DMS79 treated with DMSO at 0.1 percent for 48 hours (cell line): ENCODE results near the gene MOK.
"Not testable (repeated sequence)": the region's sequence is repeated elsewhere in the genome, so short reads cannot be mapped to it uniquely, and the experiment has no call there.

Experiments used
- DNase-seq: peaks from one replicate; lab custom pipeline; 2025; lab: John Stamatoyannopoulos, UW

MOK gene, protein sequence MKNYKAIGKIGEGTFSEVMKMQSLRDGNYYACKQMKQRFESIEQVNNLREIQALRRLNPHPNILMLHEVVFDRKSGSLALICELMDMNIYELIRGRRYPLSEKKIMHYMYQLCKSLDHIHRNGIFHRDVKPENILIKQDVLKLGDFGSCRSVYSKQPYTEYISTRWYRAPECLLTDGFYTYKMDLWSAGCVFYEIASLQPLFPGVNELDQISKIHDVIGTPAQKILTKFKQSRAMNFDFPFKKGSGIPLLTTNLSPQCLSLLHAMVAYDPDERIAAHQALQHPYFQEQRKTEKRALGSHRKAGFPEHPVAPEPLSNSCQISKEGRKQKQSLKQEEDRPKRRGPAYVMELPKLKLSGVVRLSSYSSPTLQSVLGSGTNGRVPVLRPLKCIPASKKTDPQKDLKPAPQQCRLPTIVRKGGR

DNA sequence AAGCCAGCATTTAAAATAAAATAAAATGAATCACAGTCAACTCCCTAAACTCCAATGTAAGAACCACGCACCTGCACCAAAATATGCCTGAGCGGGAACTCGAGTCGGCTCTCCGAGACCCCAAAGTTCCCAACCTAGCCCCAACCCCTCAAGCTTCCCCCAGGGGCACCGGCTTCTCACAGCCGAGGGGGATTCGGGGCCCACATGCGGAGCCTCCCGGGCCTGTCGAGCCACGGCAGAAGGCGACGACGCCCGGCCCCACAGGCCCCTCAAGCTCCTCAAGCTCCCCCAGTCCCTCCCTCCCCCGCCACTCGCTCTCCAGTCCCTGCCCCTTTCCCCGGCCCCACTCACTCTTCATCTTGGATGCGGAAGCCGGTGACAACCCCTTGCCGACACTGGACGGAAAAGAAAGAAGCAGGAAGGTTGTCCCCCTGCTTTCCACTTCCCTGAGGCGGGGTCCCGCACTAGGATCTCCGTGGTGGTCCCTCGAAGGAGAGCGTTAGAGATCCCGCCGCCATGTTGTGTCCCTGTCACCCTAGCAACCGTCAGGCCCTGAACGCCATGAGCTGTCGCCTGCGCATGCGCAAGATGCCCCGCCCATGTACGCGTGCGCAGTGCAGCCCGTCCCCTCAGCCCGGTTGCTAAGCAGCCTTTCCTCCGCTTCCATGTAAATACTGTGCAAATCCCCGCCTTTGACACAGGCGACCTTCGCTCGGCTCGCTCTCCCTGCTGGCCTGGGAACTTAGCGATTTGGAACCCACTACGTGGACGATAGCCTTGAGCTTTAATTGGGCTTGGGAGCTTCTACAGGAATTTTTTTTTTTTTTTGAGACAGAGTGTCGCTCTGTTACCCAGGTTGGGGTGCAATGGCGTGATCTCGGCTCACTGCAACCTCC is at the start of gene MOK:
TSS of gene MOK (minus strand) at position 554 of the 896 bp plus-strand sequence. CDS start at position 358, 196 bp downstream.
- peak; percentile 99 for DNase-seq

DNA sequence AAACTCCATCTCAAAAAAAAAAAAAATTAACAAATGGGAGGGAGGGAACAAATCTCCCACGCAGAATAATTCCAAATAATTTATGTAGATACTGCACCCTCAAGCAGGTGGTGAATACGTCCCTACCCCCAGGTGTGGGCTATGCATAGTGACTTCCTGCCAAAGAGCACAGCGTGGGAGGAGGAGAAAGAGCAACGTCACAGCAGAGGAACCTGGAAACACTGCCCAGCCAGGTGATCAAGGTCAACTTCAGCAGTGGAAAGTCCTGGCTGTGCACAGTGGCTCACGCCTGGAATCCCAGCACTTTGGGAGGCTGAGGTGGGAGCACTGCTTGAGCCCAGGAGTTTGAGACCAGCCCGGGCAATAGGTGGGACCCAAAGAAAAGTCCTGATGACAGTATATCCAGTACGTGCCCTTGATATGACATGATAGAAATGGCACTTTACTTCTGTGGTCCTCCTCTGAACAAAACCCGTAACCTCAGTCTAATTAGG is 48.2 kb upstream of the MOK start:
- no peak for DNase-seq

DNA sequence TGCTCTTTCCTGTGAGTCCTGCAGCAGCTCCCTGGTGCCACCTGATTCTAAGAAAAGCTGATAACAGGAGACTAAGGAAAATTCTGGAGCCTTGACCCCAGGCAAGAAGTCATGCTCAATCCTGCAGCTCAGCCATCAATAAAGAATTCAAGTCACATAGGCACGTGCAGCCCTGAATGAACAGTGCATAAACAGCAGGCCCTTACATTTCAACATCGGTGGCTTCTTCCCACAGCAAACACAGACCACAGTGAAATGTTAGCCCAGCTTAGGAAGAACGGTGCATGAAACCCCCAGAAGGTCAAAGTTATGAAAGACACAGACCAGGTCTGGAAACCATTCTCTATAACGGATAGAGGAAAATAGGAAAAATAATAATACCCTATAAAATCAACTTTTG is 47.2 kb upstream of the MOK start:
- no peak for DNase-seq

DNA sequence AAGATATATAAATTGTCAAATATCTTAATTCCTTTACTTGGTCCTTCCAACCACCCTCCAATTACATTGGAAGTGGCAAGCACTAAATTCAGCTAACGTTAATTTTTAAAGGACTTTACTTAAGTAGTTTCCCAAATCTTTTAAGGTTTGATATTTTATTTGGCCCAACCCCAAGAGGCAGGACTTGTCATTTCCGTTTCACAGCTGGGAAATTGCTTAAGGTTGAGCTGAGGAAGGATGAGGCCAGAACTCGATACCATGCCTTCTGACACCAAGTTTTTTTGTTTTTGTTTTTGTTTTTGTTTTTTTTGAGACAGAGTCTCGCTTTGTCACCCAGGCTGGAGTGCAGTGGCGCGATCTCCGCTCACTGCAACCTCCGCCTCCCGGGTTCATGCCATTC is 46.6 kb upstream of the MOK start:
- not testable (repeated sequence) for DNase-seq

DNA sequence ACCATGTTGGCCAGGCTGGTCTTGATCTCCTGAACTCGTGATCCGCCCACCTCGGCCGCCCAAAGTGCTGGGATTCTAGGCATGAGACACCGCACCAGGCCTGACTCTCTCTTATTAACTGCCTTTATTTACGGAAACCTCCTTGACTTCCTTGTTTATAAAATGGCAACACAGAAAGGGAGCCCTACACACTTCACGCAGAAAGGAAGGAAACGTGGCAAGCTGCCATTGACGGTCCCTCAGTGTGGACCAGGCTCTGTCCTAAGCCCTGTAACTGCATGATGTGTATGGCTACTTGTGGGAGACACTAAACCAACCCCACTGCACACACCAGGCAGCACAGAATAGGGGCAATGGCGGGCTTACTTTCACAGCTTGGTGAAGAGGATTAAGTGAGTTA is 46.1 kb upstream of the MOK start:
- DNase-seq: no peak

DNA sequence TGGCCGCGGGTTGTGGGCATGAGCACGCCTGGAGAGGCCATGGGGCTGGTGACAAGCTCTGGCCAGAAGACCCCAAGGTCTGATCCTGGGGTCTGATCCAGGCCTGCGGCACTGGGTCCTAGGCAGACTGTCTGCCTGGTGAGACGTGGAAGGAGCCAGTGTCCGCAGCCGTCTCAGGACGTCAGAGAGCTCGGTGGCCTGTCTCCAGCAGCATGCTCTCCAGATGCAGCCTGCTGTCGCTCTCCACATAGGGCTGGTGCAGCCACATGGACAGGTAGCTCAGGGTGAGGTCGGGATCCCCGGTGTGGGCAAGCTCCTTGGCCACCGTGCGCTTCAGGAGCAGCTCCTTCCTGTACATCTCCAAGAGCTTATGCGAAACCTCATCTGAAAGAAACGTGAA is 43.4 kb upstream of the MOK start:
- DNase-seq: no peak

DNA sequence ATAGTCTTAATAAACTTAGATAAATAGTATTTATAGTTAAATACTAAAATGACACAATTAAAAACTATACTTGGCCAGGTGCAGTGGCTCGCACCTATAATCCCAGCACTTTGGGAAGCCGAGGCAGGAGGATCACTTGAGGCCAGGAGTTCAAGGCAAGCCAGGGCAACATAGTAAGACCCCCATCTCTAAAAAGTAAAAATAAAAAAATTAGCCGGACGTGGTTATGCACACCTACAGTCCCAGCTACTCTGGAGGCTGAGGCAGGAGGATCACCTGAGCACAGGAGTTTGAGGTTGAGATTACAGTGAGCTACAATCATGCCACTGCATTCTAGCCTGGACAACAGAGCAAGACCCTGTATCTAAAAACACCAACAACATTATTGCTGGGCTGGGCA is 41.7 kb upstream of the MOK start:
- DNase-seq: no peak

DNA sequence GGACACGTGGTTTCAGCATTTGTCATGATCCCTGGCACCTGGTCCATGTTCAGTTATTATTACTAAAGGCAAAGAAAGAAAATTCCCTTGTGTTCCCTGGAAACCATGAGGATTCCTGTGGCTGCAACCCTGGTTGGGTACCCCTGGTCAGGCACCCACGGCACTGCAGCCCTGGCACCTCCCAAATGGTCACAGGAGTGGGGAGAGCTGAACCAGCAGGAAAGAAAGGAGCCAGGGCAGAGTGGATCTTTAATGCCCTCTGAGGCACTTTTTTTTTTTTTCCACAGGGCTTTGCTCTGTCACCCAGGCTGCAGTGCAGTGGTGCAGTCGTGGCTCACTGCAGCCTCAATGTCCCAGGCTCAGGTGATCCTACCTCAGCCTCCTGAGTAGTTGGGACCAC is 40.3 kb upstream of the MOK start:
- DNase-seq: no peak

DNA sequence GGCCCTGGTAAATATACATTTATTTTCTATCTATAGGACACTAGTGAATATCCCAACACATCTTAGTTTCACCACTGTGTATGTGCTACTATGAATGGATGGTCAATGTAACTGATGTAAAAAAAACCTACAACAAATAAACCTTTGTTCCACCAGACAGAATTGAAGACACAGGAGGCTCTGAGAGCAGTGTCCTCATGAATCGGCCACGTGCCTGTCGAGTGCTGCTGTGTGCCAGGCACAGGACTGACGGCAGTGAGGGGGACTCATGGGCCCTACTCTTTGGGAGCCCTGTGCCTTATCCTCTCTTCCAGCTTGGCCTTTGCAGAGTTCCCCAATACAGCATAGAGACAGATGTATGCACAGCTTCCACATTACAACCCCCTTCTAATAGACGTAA is 39.5 kb upstream of the MOK start:
- DNase-seq: no peak

DNA sequence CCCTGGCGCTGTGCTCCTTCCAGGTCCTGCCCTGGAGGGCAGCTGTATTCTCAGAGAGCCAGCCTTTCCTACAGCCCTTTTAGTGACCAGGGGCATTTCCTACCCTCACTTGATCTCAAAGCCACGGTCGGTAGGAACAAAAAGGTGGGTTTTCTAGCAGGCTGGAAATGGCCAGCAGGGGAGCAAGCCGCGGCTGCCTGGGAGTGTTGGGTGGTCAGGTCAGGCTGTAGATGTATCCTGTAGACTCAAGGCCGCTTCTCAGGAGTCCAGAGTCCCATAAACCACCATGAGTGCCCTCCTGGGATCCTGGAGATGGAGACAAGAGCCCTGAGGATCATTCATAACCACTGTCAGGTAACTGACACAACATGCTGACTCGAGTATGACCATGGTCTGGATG is 39.1 kb upstream of the MOK start:
- DNase-seq: no peak

DNA sequence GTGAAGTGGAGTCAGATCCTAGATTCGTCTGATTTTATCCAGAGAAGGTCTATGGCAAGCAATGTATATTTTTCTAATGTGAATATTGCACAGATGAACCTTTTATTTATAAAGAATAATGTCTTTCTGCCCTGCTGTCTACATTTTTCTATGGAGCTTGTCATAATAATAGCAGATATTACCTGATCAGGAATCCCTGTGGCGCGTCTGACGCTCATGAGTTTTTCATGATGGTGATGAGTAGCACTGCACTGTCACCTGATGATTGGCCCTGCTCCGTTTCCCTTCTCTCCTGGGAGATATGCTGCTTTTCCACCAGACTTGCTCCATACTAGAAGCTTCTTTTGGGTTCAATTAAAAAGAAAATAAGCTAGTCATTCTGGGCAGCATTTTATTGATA is 37.3 kb upstream of the MOK start:
- no peak for DNase-seq

DNA sequence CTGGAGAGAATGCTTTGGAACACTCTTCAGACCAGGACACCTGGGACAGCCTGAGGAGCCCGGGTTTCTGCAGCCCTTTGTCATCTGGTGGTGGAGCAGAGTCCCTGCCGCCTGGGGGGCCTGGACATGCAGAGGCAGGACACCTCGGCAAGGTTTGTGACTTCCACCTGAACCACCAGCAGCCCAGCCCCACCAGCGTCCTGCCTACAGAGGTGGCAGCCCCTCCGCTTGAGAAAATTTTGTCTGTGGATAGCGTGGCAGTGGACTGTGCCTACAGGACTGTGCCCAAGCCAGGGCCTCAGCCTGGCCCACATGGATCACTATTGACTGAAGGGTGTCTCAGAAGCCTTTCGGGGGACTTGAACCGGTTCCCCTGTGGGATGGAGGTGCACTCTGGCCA is 36.6 kb upstream of the MOK start:
- DNase-seq: no peak

DNA sequence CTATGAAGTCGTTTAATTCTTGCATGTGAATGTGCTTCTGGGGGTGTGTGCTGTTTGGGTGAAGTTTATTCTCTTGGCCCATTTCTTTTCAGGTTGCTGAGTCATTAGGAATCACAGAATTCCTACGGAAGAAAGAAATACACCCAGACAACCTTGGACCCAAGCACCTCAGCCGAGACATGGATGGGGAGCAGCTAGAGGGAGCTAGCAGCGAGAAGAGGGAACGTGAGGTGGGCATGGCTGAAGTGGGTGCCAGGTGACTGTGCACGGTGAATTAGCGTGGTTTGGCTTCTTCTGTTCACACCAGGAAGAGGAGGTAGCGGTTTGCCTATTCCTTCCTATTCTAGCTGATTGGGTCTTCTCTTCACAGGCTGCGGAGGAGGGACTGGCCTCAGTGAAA is 33.8 kb upstream of the MOK start:
- DNase-seq: no peak

DNA sequence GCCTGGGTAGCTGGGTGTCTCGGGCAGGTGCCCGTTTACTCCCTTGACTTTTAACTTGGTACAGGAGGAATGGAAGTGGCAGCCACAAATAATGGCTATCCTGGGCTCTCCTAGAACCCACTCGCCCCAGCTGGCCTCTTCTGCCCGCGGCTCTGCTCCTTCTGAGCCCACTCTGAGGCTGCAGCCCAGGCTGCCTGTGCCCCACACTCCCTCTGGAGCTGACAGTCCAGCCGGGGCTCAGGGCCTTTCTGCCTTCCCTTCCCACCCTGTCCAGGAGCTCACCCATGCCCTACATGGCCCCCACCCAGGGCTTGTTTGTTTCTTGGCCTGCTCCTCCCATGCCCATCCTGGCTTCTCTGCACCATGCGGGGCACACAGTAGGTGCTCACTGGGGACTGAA is 30.2 kb upstream of the MOK start:
- DNase-seq: no peak

DNA sequence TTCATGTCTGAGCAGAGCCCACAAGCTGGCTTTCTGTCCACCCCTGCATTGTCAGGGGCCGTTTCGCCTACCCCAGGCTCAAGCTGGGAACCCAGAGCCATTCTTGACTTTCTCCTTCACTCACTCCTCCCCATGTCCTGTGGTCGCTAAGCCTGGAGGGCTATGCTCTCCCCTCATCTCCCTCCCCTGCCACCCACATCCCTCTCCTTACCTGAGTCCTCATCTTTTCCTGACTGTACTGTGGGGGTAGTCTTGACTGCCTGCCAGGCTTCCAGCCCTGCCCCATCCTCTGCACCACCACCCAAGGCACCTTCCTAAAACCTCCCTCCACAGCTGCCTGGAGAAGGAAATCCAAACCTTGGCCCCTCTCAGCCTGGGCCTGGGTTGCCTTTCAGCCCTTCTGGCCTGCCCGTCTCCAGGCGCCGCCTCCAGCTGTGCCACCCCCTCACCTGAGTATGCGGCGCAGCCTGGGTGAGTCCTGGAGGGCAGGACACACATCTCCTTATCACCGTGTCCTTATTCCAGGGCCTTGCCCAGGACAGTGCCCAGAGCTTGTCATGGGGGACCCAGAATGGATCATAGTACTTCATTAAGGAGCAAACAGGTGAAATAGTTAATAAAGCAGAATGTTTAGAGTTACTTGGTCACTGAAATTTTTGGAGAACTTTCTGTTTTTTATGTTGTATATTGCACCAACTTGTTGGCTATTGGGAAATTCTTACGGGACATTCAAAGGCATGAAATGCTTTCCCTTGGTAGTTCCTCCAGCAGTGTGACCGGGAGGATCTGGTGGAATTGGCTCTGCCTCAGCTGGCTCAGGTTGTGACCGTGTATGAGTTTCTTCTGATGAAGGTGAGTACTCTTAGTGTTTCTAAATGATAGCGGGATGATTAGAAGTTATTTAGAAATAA is 29.1 kb upstream of the MOK start:
- DNase-seq: no peak

DNA sequence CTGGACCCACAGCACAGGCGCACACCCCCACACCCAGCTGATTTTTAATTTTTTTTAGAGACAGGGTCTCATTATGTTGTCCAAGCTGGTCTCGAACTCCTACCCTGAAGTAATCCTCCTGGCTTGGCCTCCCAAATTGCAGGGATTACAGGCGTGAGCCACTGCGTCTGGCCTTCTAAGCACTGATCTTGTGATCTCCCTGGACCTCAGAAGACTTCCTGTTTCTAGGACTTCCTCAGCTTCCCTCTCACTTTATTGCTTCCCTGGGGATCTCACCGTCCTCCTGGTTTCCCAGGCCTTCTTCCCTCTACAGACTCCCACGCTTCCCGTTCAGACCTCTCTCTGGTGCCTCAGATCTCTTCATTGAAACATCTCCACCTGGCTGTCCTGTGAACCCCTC is 28.4 kb upstream of the MOK start:
- DNase-seq: no peak

DNA sequence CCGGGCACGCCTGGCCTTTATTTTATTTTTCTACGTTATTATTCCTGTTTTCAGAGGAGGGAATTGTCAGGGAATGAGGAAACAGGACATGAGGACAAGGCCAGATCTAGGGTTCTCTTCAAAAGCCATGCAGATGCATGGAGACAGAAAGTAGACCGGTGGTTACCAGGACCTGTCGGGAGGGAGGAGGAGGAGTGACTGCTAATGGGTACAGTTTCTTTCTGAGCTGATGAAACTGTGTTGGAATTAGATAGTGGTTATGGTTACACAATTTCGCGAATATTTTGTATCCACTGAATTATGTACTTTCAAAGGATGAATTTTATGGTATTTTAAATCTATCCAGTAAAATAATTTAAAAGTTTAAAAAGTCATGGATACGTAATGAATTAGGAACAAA is 25.8 kb upstream of the MOK start:
- DNase-seq: no peak

DNA sequence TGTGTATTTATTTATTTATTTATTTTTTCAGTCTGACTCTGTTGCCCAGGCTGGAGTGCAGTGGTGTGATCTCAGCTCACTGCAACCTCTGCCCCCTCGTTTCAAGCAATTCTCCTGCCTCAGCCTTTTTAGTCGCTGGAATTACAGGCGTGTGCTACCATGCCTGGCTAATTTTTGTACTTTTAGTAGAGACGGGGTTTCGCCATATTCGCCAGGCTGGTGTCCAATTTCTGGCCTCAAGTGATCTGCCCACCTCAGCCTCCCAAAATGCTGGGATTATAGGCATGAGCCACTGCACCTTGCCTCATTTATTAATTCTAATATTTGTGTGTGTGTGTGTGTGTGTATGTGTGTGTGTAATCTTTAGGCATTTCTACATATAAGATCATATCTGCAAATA is 24.4 kb upstream of the MOK start:
- not testable (repeated sequence) for DNase-seq

DNA sequence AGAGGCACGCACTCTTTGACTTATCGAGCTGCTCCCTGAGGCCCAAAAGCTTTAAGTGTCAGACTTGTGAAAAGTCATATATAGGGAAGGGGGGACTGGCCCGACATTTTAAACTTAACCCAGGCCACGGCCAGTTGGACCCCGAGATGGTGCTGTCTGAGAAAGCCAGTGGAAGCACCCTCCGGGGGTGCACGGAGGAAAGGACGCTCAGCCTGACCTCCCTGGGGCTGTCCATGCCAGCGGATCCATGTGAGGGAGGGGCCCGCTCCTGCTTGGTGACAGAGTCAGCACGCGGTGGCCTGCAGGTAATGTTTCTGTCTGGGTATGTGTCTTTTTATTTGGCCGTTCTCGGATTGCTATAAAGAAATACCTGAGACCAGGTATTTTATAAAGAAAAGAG is 21.6 kb upstream of the MOK start:
- DNase-seq: no peak

DNA sequence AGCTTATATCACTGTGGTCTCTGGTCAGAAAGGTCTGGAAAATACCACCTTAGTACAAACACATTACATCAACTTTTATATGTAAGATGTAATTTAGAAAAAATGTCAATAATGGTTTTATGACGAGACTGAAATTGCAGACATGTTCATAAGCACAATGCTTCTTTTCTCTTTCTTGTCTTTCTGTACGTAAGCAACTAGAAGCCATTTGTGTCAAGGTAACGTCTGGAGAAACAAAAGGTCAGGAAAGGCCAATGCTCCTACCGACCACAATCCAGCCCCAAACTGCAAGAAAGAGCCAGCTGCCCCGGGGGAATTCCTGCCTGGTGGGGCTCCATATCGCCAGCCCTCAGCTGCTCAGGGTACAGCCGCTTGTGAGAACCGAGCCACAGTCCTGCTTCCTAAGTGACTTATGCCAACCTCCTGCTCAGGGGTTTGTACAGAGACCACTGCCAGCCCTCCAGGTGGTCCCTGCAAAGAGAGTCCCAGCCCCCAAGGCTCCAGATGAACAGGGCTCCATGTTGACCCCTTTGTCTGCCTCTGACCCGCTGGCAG is 20.9 kb upstream of the MOK start:
- no peak for DNase-seq

DNA sequence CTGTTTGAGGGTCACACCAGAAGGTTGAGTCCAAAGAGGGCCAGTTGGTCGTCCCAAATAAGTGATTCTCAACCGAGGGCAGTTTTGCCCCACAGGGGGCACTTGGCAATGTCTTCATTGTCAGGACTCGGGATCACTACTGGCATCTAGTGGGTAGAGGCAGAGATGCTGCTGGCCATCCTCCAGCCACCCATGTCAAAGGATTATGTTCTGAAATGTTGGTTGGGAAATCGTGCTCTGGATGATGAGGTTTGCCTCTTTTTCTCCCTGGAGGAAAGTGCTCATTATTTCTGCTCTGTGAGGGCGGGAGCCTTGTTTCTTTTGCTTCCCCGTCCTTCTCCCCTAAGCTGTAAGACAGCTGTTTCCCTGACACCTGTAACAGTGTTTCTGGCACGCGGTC is 18.1 kb upstream of the MOK start:
- DNase-seq: no peak
